GM18870 (cell line): ENCODE data around the gene LIN52.
"Not testable (repeated sequence)": the region's sequence is repeated elsewhere in the genome, so short reads cannot be mapped to it uniquely, and the experiment has no call there.

ENCODE experiments used
- ATAC-seq: cut with Tn5 transposase; IDR thresholded peaks from one replicate; pipeline ENCODE4 v1.9.1; 2021; ENCODE audit warnings: moderate library complexity; ENCODE audit not compliant: unreplicated experiment

The LIN52 gene

GRCh38 chr14:74105381-74105780, 20.6 kb downstream of the LIN52 start:
- ATAC-seq: no peak

- ATAC-seq: no peak
Observed at GRCh38 chr14:74109369-74109768, 24.6 kb downstream of the LIN52 start.

- not testable (repeated sequence) for ATAC-seq
Observed at GRCh38 chr14:74111395-74112216, 26.9 kb downstream of the LIN52 start.

GRCh38 chr14:74125487-74125886, 40.7 kb downstream of the LIN52 start:
- ATAC-seq: not testable (repeated sequence)

GRCh38 chr14:74126315-74127013, 41.7 kb downstream of the LIN52 start:
- ATAC-seq: no peak

- no peak for ATAC-seq
Observed at GRCh38 chr14:74127634-74128033, 42.9 kb downstream of the LIN52 start.

GRCh38 chr14:74133833-74134481, 49.2 kb downstream of the LIN52 start:
- ATAC-seq: no peak

GRCh38 chr14:74134484-74134883, 49.7 kb downstream of the LIN52 start:
- ATAC-seq: no peak

- ATAC-seq: no peak
Observed at GRCh38 chr14:74135426-74135825, 50.7 kb downstream of the LIN52 start.

- ATAC-seq: no peak
Observed at GRCh38 chr14:74140374-74140850, 55.7 kb downstream of the LIN52 start.

- no peak for ATAC-seq
Observed at GRCh38 chr14:74141703-74142102, 56.9 kb downstream of the LIN52 start.

- ATAC-seq: no peak
Observed at GRCh38 chr14:74142523-74142922, 57.8 kb downstream of the LIN52 start.

- no peak for ATAC-seq
Observed at GRCh38 chr14:74144789-74145188, 60.0 kb downstream of the LIN52 start.

- no peak for ATAC-seq
Observed at GRCh38 chr14:74147571-74147970, 62.8 kb downstream of the LIN52 start.

GRCh38 chr14:74148705-74149104, 63.9 kb downstream of the LIN52 start:
- no peak for ATAC-seq

- ATAC-seq: no peak
Observed at GRCh38 chr14:74155287-74155686, 70.5 kb downstream of the LIN52 start.

GRCh38 chr14:74155749-74156148, 71.0 kb downstream of the LIN52 start:
- no peak for ATAC-seq

GRCh38 chr14:74160763-74161162, 76.0 kb downstream of the LIN52 start:
- no peak for ATAC-seq

GRCh38 chr14:74161526-74162158, 76.9 kb downstream of the LIN52 start:
- no peak for ATAC-seq

GRCh38 chr14:74169906-74170305, 85.2 kb downstream of the LIN52 start:
- no peak for ATAC-seq

GRCh38 chr14:74176400-74176793, 91.6 kb downstream of the LIN52 start:
- no peak for ATAC-seq
